GM12874 (cell line): ENCODE data around the gene SPP2.

Source experiments
- CTCF ChIP-seq: IDR thresholded peaks from 2 replicates; pipeline ENCODE4 v1.5.1; 2011; ENCODE audit warnings: low read depth, mild to moderate bottlenecking, control low read depth, low read length, moderate library complexity; ENCODE audit not compliant: insufficient read depth

SPP2 gene

GRCh38 chr2:234075947-234076346 is 25.4 kb downstream of the SPP2 start:
- TF ChIP-seq CTCF: no peak

- TF ChIP-seq CTCF: no peak
Measured at GRCh38 chr2:234076451-234076850, 25.9 kb downstream of the SPP2 start.

GRCh38 chr2:234078129-234078528 is 27.6 kb downstream of the SPP2 start:
- no peak for TF ChIP-seq CTCF

GRCh38 chr2:234081970-234082822 is 31.7 kb downstream of the SPP2 start:
- no peak for TF ChIP-seq CTCF

GRCh38 chr2:234083572-234084348 is 33.3 kb downstream of the SPP2 start:
- TF ChIP-seq CTCF: no peak

- no peak for TF ChIP-seq CTCF
Measured at GRCh38 chr2:234091432-234091879, 41.0 kb downstream of the SPP2 start.

GRCh38 chr2:234091883-234092282 is 41.4 kb downstream of the SPP2 start:
- no peak for TF ChIP-seq CTCF
